Muscle of back (tissue), 11 donors: ENCODE measurements around the gene RADIL. TPM values are rescaled to one million over a fixed set of nuclear protein-coding genes. Genes with fewer than 3 reads are reported as not detected.
"Not testable (repeated sequence)": the region's sequence is repeated elsewhere in the genome, so short reads cannot be mapped to it uniquely, and the experiment has no call there.

Source experiments
- DNase-seq, 3 donors: peaks; one replicate each; pipeline versions ENCODE4 v3.0.0 to v3.0.0-alpha.2; 2013
- polyA plus RNA-seq, 10 donors: library from polyadenylated mRNA; unstranded; fragments of 120-200 nt; gene quantifications; one replicate each; pipeline ENCODE4 v1.2.1, GENCODE V29; 2013; ENCODE audit not compliant: insufficient read length in 10 of 10

The RADIL gene
- polyA plus RNA-seq, 10 donors = 2.9 to 6.0 (median 3.7) TPM

GRCh38 chr7:4809091-4809591, 74.4 kb downstream of the RADIL start:
- no peak for DNase-seq

GRCh38 chr7:4808565-4808964, 75.0 kb downstream of the RADIL start:
- no peak for DNase-seq

GRCh38 chr7:4808026-4808425, 75.5 kb downstream of the RADIL start:
- DNase-seq = no peak

GRCh38 chr7:4807598-4808016, 75.9 kb downstream of the RADIL start:
- DNase-seq = peak in 1 of 3 donors; percentile 60

- no peak for DNase-seq
Measured at GRCh38 chr7:4806983-4807597, 76.4 kb downstream of the RADIL start.

- no peak for DNase-seq
Measured at GRCh38 chr7:4805984-4806300, 77.6 kb downstream of the RADIL start.

- no peak for DNase-seq
Measured at GRCh38 chr7:4805110-4805983, 78.2 kb downstream of the RADIL start.

- no peak for DNase-seq
Measured at GRCh38 chr7:4803397-4804241, 79.9 kb downstream of the RADIL start.

GRCh38 chr7:4802577-4802976, 80.9 kb downstream of the RADIL start:
- DNase-seq = not testable (repeated sequence)

GRCh38 chr7:4801839-4802231, 81.7 kb downstream of the RADIL start:
- DNase-seq = no peak

- no peak for DNase-seq
Measured at GRCh38 chr7:4800926-4801838, 82.3 kb downstream of the RADIL start.

GRCh38 chr7:4800487-4800886, 83.0 kb downstream of the RADIL start:
- no peak for DNase-seq

- DNase-seq = peak in 2 of 3 donors; percentile 58 to 79
Measured at GRCh38 chr7:4799508-4800268, 83.8 kb downstream of the RADIL start.

- DNase-seq = no peak
Measured at GRCh38 chr7:4798706-4799235, 84.7 kb downstream of the RADIL start.

- DNase-seq = peak in 2 of 3 donors; percentile 68 to 77
Measured at GRCh38 chr7:4797858-4798705, 85.4 kb downstream of the RADIL start.

GRCh38 chr7:4796453-4796852, 87.1 kb downstream of the RADIL start:
- DNase-seq = no peak

- no peak for DNase-seq
Measured at GRCh38 chr7:4794591-4795350, 88.7 kb downstream of the RADIL start.

GRCh38 chr7:4794171-4794570, 89.3 kb downstream of the RADIL start:
- DNase-seq = not testable (repeated sequence)
